Right lobe of liver (tissue), 6 donors: ENCODE measurements around the gene HOXB1. TPM values are rescaled to one million over a fixed set of nuclear protein-coding genes. Genes with fewer than 3 reads are reported as not detected.
A peak's percentile ranks its signal among the peaks of the same experiment; 100 is the strongest.

ENCODE experiments used
- ATAC-seq, 4 donors: fragments of 200-7000 bp; cut with Tn5 transposase; one replicate each; pipeline ENCODE4 v1.9.1; 2020; ENCODE audit warnings: mild to moderate bottlenecking in 4 of 4, moderate library complexity in 4 of 4
- DNase-seq, 3 donors: peaks; one replicate each; pipeline ENCODE4 v3.0.0-alpha.2; 2020
- H3K27ac ChIP-seq, 3 donors: fragments of 200-600 bp; one replicate each; pipeline ENCODE4 v1.8.0; 2022
- H3K27me3 ChIP-seq, 2 donors: fragments of 200-600 bp; one replicate each; pipeline ENCODE4 v1.8.0; 2022
- H3K36me3 ChIP-seq, 4 donors: fragments of 200-600 bp; sonication (generic) in 1 of 4; one replicate each; pipeline versions ENCODE4 v1.5.1 to v1.8.0; 2017 to 2022; ENCODE audit warnings: control low read depth in 1 of 4
- H3K4me1 ChIP-seq, 4 donors: fragments of 200-600 bp; sonication (generic) in 1 of 4; one replicate each; pipeline versions ENCODE4 v1.5.1 to v1.8.0; 2017 to 2022; ENCODE audit warnings: control low read depth in 1 of 4
- H3K4me3 ChIP-seq, 3 donors: fragments of 200-600 bp; one replicate each; pipeline ENCODE4 v1.8.0; 2022
- H3K9me3 ChIP-seq, 4 donors: fragments of 200-600 bp; sonication (generic) in 1 of 4; one replicate each; pipeline versions ENCODE4 v1.5.1 to v1.8.0; 2017 to 2022; ENCODE audit warnings: control low read depth in 1 of 4
- POLR2A ChIP-seq: fragments of 450-650 bp; IDR thresholded peaks from one replicate; pipeline ENCODE4 v1.6.1; 2017; ENCODE audit warnings: antibody characterized with exemption, mild to moderate bottlenecking
- WGBS: methylation state at CpG from one replicate; pipeline ENCODE4 v1.1.6; 2018; ENCODE audit warnings: low coverage, low lambda C conversion rate; ENCODE audit not compliant: insufficient coverage; ENCODE audit errors: missing lambda C conversion rate; 5-methylcytosine and 5-hydroxymethylcytosine counted together
- intact Hi-C, 2 donors: fragments of 100-400 bp; cut with DNase I; formaldehyde crosslinking; loops; one replicate each; pipeline versions ENCODE4 v1.11.2 to v1.14.1; 2022
- total RNA-seq, 6 experiments: library from RNA; depleted of rRNA in 2 of 6; stranded (reverse); fragments of >200 nt in 2 of 6; fragmentation: NEBNext Ultra II Directional in 3 of 6; extraction: Animal tissue kit (Norgen Biotek cat#: 25700) in 3 of 6; gene quantifications; one replicate each; pipeline versions ENCODE4 v1.1.0 to v1.2.4, GENCODE V29; 2016 to 2023
- TF ChIP-seq, protein P1 (sequence below), 4 donors: fragments of 200-600 bp in 3 of 4; fragments of 450-650 bp in 1 of 4; IDR thresholded peaks; one replicate each; pipeline versions ENCODE4 v1.5.1 to v1.8.0; 2016 to 2022; ENCODE audit warnings: antibody characterized with exemption in 4 of 4, mild to moderate bottlenecking in 2 of 4
- donor health status: DM: no; HTN: yes; CAD: no.
- donor health status: DM: no; HTN: no; CAD: no.
- donor health status: DM: no; HTN: no; CAD: no.
- donor health status: DM: no; HTN: yes; CAD: no.
- donor health status: DM: no; HTN: yes; CAD: no.

The HOXB1 gene
- total RNA-seq, 6 experiments from 2014 or later, result not detected

DNA sequence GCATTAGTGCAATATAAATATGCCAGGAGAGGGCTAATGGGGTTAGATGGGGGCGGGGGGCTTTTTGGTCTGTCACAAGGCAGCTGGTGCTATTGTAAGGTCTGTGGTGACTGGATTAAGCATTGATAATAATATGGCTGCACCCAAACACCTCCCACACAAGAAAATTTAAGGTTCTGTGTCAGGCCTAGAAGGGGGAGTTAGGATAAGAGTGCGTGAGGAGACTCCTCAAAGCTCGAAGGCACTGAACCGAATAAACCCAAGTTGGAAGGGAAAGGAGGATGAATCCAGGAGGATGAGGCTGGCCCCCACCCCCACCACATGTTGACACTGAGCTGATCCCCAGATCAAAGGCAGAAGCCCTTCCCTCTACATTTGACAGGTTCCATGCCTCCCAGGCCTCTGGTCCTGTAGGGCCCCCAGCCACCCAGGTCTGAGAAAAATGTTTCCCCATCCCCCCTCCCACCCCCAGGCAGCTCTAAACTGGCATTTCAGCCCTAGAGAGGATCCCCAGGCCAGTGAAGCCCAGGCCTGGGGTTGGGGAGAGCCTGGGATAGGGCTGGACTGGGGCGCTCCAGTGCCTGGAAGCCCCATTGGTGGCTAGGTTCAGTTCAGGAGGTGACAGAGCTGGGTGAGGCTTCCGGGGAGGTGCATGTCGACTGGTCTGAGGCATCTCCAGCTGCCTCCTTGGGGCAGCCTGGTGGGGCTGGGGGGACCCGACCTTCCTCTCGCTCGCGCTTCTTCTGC is 1.7 kb downstream of the HOXB1 start:
- WGBS, result 62% methylated on average over 2 of the region's 11 CpGs
- no peak overlapping the region for H3K27ac ChIP-seq
- no peak overlapping the region for H3K4me3 ChIP-seq
- no peak for ATAC-seq
- no peak for DNase-seq
- H3K27me3 ChIP-seq, result no peaks in the 10 kb centered on the region
- no peaks in the 10 kb centered on the region for H3K36me3 ChIP-seq
- H3K9me3 ChIP-seq, result no peaks in the 10 kb centered on the region
- TF ChIP-seq, protein P1, sequence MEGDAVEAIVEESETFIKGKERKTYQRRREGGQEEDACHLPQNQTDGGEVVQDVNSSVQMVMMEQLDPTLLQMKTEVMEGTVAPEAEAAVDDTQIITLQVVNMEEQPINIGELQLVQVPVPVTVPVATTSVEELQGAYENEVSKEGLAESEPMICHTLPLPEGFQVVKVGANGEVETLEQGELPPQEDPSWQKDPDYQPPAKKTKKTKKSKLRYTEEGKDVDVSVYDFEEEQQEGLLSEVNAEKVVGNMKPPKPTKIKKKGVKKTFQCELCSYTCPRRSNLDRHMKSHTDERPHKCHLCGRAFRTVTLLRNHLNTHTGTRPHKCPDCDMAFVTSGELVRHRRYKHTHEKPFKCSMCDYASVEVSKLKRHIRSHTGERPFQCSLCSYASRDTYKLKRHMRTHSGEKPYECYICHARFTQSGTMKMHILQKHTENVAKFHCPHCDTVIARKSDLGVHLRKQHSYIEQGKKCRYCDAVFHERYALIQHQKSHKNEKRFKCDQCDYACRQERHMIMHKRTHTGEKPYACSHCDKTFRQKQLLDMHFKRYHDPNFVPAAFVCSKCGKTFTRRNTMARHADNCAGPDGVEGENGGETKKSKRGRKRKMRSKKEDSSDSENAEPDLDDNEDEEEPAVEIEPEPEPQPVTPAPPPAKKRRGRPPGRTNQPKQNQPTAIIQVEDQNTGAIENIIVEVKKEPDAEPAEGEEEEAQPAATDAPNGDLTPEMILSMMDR (IDR thresholded peaks at IDR 0.05), result no peak
- TF ChIP-seq POLR2A, result no peak
- H3K4me1 ChIP-seq, result no peaks in the 10 kb centered on the region
- intact Hi-C loops, result no loop called here

DNA sequence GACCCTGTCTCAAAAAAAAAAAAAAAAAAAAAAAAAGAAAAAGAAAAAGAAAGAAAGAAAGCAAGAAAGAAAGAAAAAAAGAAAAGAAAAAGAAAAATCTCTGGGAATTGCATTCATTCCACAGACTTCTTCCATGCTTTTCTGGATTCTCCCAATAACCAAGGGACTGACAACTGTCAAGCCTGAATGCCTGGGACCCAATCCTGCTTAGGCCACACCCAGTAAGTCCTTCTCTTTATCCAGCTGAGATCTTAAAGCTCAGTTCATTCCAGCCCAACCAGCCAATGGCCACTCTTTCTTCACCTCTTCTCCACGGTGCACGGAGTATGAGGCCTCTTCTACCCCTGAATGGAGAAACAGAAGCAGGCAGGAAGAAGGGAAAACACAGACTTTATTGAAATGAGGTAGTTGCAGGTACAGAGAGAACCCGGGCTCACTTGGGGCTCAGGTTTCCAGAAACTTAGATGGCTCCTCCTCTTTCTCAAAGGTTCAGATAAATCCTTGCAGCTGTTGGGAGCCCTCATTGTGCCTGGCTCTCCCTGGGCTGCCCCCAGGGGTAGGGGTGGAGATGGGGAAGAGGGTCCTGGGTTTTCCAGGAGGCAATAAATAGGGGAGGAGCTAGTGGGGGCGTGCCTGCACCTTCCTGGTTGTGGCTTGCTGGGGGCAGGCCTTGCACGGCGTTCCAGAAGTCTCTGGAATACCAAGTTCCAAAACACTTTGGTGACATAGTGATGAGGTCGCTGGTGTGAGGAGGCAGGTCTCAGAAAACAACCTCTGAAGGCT is 2.5 kb downstream of the HOXB1 start:
- Histone ChIP-seq H3K4me1 (no peaks in the 10 kb centered on the region), H3K9me3 (no peaks in the 10 kb centered on the region), H3K27me3 (no peaks in the 10 kb centered on the region), H3K36me3 (no peaks in the 10 kb centered on the region), H3K4me3 (no peak overlapping the region), H3K27ac (no peak overlapping the region)
- 53% methylated on average over 6 of the region's 7 CpGs for WGBS
- no peak for ATAC-seq
- no peak for DNase-seq
- intact Hi-C loops, result no loop called here
- no peak for TF ChIP-seq POLR2A
- TF ChIP-seq, protein P1 (IDR thresholded peaks at IDR 0.05), result no peak

DNA sequence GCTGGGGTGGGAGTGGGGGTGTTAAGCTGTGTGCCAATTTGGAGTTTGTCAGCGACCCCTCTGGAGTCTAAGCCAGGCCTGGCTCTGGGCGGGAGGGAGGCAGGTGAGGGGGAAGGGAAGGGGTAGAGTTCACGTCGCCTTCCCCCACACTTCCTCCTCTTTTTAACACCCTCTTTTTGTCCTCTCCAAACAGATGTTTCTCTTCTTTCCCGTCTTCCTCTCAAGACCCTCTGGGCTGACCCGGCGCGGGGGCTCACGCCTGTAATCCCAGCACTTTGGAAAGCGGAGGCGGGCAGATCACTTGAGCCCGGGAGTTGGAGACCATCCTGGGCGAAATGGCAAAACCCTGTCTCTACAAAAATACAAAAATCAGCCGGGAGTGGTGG is 3.3 kb downstream of the HOXB1 start:
- TF ChIP-seq, protein P1 (IDR thresholded peaks at IDR 0.05), result no peak
- no peak for TF ChIP-seq POLR2A
- Histone ChIP-seq H3K4me3 (no peak overlapping the region), H3K4me1 (no peaks in the 10 kb centered on the region), H3K9me3 (no peaks in the 10 kb centered on the region), H3K36me3 (no peaks in the 10 kb centered on the region), H3K27ac (no peak overlapping the region), H3K27me3 (no peaks in the 10 kb centered on the region)
- DNase-seq (no peak), ATAC-seq (no peak)
- intact Hi-C loops, result no loop called here
- 39% methylated on average over 13 of the region's 14 CpGs for WGBS

DNA sequence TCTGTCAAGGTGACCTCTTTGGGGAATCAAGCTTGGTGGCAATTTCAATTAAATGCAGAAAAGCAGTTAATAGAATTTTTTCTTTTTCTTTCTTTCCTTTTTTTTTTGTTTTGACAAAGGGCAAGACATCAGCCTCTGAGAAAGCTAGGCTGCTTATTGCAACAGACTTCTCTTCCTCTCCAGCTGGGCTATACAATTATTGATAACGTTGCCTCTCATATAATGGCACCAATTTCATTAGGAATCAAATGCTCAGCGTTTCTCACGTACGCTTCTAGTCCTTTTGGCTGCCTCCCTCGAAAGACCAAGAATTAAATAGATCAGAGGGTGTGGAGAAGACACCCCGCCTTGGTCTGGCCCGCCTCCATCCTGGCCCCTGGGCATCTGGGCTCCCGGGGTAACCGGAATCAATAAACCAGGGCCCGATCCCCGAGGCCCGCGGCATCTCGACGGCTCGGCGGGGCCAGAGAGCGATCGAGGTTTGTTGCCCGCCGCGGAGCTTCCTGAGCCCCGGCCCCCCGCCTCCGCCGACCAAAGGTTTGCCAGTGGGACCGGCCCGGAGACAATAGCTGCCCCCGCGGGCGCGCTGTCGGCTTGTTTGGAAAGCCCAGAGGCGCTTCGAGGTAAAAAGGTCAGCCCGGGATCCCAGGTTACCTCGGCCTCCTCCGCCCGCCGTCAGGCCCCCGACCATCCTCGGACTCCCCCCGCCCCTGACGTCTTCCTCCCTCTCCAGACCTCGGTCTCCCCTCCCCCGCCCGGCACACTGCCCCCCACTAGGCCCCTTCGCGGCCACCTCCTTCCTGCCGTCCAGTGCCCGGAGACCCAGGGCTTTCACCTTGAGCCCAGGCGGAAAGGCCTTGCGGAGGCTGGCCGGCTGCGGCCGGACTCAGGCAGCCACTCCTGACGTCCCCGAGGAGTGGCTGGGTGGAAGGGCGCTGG is 3.9 kb downstream of the HOXB1 start:
- Histone ChIP-seq H3K4me1 (no peaks in the 10 kb centered on the region), H3K36me3 (no peaks in the 10 kb centered on the region), H3K27ac (no peak overlapping the region), H3K9me3 (no peaks in the 10 kb centered on the region), H3K4me3 (no peak overlapping the region), H3K27me3 (no peaks in the 10 kb centered on the region)
- peak in 1 of 4 donors; percentile 24 for ATAC-seq
- WGBS, result 22% methylated on average over 32 of the region's 59 CpGs
- no peak for TF ChIP-seq POLR2A
- TF ChIP-seq, protein P1 (IDR thresholded peaks at IDR 0.05), result no peak
- intact Hi-C loops, result no loop called here
- no peak for DNase-seq
